Kidney (tissue), 14 donors: ENCODE measurements around the gene LRIT2. TPM values are rescaled to one million over a fixed set of nuclear protein-coding genes. Genes with fewer than 3 reads are reported as not detected.
A peak's percentile ranks its signal among the peaks of the same experiment; 100 is the strongest.

Experiments used
- DNase-seq, 5 donors: peaks; one replicate each; pipeline ENCODE4 v3.0.0-alpha.2; 2013 to 2020
- FAIRE-seq: peaks from 2 replicates; lab custom pipeline; 2012; peaks lifted over from hg19 to GRCh38; lab: Jason Lieb, UNC
- H3K27ac ChIP-seq, 2 donors: one replicate each; pipeline ENCODE4 v1.7.0; 2013; ENCODE audit warnings: low read depth in 2 of 2, low read length in 2 of 2, inconsistent platforms in 1 of 2
- H3K27me3 ChIP-seq: one replicate; pipeline ENCODE4 v1.7.1; 2013; ENCODE audit warnings: low read length, inconsistent platforms; ENCODE audit not compliant: control insufficient read depth, insufficient read depth
- H3K36me3 ChIP-seq, 3 donors: one replicate each; pipeline versions ENCODE4 v1.7.0 to v1.7.1; 2013; ENCODE audit warnings: low read length in 3 of 3, control low read depth in 1 of 3, inconsistent platforms in 1 of 3; ENCODE audit not compliant: insufficient read depth in 3 of 3, control insufficient read depth in 2 of 3
- H3K4me1 ChIP-seq, 3 donors: one replicate each; pipeline versions ENCODE4 v1.7.0 to v1.7.1; 2013; ENCODE audit warnings: low read length in 3 of 3, inconsistent platforms in 1 of 3, low read depth in 1 of 3; ENCODE audit not compliant: control insufficient read depth in 2 of 3, insufficient read depth in 2 of 3
- H3K4me3 ChIP-seq, 3 donors: one replicate each; pipeline versions ENCODE4 v1.7.0 to v1.8.1; 2013; ENCODE audit warnings: low read length in 3 of 3, control low read depth in 1 of 3, inconsistent platforms in 1 of 3
- H3K9ac ChIP-seq, 3 donors: one replicate each; pipeline versions ENCODE4 v1.7.0 to v1.7.1; 2013; ENCODE audit warnings: low read length in 3 of 3, control low read depth in 1 of 3, inconsistent platforms in 1 of 3
- H3K9me3 ChIP-seq, 3 donors: one replicate each; pipeline versions ENCODE4 v1.7.0 to v1.7.1; 2013; ENCODE audit warnings: low read length in 3 of 3, control low read depth in 1 of 3, inconsistent platforms in 1 of 3; ENCODE audit not compliant: control insufficient read depth in 2 of 3, insufficient read depth in 1 of 3
- intact Hi-C: fragments of 100-400 bp; cut with DNase I; formaldehyde crosslinking; loops from one replicate; pipeline ENCODE4 v1.11.1; 2022
- polyA plus RNA-seq: library from polyadenylated mRNA; stranded (reverse); fragments of 350-450 nt; fragmentation: Illumina TruSeq; extraction: RNeasy Lipid Tissue Mini Kit (QIAGEN cat#74804); gene quantifications from one replicate; pipeline ENCODE4 v1.2.3, GENCODE V29; 2014; ENCODE audit warnings: low read depth, low replicate concordance; ENCODE audit not compliant: insufficient read depth
- total RNA-seq: library from RNA; stranded (reverse); fragmentation: NEBNext Ultra II Directional; extraction: Animal tissue kit (Norgen Biotek cat#: 25700); gene quantifications from one replicate; pipeline ENCODE4 v1.2.1, GENCODE V29; 2021
- TF ChIP-seq, protein P1 (sequence below): IDR thresholded peaks from 3 replicates; pipeline ENCODE4 v1.5.1; 2012; ENCODE audit warnings: mild to moderate bottlenecking, moderate library complexity, borderline replicate concordance; ENCODE audit not compliant: insufficient read depth; ENCODE audit errors: extremely low read depth
- donor health status: control.
- donor health status: control.
- donor health status: control.
- donor health status: control.
- donor health status: control.
- donor health status: DM: yes; HTN: yes; CAD: no.
- donor health status: Normal renal cell carcinoma (clear cell type).

LRIT2 gene
- total and polyA plus RNA-seq, 2 donors from 2014 or later, result not detected

DNA sequence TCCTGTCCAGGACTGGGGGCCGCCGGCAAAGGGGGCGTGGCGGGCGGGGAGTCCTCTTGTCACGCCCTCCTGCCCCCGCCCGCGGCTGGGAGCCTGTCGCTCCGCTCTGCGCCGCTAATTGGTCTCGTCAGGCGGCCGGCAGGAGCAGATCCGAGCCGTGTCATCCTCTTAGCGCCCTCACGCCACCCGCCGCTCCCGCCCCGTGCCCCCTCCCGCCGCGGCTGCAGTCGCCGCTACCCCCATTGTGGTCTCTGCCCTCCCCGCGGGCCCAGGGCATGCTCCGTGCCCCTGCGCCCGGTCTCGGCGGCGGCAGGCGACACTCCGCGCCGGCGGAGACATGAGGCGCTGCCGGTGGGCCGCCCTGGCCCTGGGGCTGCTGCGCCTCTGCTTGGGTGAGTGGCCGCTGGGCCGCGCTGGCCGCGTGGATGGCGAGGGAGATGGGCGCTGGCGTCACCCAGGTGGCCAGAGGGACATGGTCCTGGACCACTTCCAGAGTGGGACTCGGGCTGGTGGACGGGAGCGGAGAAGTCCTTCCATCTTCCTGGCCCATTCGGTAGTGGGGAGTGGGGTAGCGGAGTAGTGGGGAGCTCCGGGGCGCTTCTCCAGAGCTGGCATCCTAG is 30.8 kb downstream of the LRIT2 start, which contains the start of gene CDHR1:
Gene CDHR1, plus strand, starts transcription at position 114 of the 620 bp plus-strand sequence. Its CDS starts 224 bp downstream, at position 338.
- Histone ChIP-seq H3K27me3 (peaks cover 20% of the 10 kb centered on the region), H3K9ac (no peak within 1 kb of the TSS), H3K9me3 (no peaks in the 10 kb centered on the region), H3K36me3 (no peaks in the 10 kb centered on the region), H3K4me1 (peaks cover 0 to 3% (median 0%) of the 10 kb centered on the region in 3 donors), H3K4me3 (peak within 1 kb of the TSS in 1 of 3 donors; percentile 46), H3K27ac (no peak within 1 kb of the TSS)
- TF ChIP-seq, protein P1, sequence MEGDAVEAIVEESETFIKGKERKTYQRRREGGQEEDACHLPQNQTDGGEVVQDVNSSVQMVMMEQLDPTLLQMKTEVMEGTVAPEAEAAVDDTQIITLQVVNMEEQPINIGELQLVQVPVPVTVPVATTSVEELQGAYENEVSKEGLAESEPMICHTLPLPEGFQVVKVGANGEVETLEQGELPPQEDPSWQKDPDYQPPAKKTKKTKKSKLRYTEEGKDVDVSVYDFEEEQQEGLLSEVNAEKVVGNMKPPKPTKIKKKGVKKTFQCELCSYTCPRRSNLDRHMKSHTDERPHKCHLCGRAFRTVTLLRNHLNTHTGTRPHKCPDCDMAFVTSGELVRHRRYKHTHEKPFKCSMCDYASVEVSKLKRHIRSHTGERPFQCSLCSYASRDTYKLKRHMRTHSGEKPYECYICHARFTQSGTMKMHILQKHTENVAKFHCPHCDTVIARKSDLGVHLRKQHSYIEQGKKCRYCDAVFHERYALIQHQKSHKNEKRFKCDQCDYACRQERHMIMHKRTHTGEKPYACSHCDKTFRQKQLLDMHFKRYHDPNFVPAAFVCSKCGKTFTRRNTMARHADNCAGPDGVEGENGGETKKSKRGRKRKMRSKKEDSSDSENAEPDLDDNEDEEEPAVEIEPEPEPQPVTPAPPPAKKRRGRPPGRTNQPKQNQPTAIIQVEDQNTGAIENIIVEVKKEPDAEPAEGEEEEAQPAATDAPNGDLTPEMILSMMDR, result no peak
- intact Hi-C loops, result no loop called here
- FAIRE-seq (no peak), DNase-seq (peak in 4 of 5 donors; percentile 35 to 63 (median 46))

- DNase-seq, result no peak
- peaks cover 20% of the 10 kb centered on the region for H3K27me3 ChIP-seq
Measured at GRCh38 chr10:84193846-84194423, 31.4 kb downstream of the LRIT2 start.

DNA sequence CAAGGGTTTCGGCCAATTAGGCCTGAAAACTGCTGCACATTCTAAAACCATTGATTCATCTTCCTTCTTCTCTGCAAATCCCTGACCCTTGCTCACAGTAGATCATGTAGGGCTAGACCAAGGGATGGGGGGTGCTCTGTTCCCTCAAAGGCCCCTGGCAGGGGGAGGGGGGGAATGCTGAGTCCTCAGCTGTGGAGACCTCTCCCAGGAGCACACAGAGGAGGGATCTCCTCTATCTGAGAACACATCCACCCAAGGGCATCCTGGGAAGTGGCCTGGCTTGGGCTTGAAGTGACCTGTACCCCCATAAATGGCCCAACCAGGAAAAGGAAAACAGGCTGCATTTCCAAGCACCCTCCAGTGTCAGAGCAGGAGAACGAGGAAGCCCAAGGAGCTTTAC is 32.0 kb downstream of the LRIT2 start:
- no peak overlapping the region for H3K27ac ChIP-seq
- H3K36me3 ChIP-seq, result no peaks in the 10 kb centered on the region
- H3K27me3 ChIP-seq, result peaks cover 20% of the 10 kb centered on the region
- DNase-seq (no peak), FAIRE-seq (no peak)
- no peak overlapping the region for H3K4me3 ChIP-seq
- peaks cover 0 to 3% (median 0%) of the 10 kb centered on the region in 3 donors for H3K4me1 ChIP-seq
- H3K9me3 ChIP-seq, result no peaks in the 10 kb centered on the region
- TF ChIP-seq, protein P1, result no peak
- no peak overlapping the region for H3K9ac ChIP-seq
- intact Hi-C loops, result no loop called here

More at GRCh38 chr10:84193846-84194423, 31.4 kb downstream of the LRIT2 start:
- Histone ChIP-seq H3K9ac (no peak overlapping the region), H3K27ac (no peak overlapping the region), H3K9me3 (no peaks in the 10 kb centered on the region), H3K4me3 (peak overlapping the region in 1 of 3 donors; percentile 46), H3K4me1 (peaks cover 0 to 3% (median 0%) of the 10 kb centered on the region in 3 donors), H3K36me3 (no peaks in the 10 kb centered on the region)
- intact Hi-C loops, result no loop called here
- FAIRE-seq, result no peak
- TF ChIP-seq, protein P1, result no peak
